ENCODE data around the gene DUS1L. TPM values are rescaled to one million over a fixed set of nuclear protein-coding genes. Genes with fewer than 3 reads are reported as not detected.
A peak's percentile ranks its signal among the peaks of the same experiment; 100 is the strongest.

Gene DUS1L
- total RNA-seq, 1 donor, result 98.0 TPM

DNA sequence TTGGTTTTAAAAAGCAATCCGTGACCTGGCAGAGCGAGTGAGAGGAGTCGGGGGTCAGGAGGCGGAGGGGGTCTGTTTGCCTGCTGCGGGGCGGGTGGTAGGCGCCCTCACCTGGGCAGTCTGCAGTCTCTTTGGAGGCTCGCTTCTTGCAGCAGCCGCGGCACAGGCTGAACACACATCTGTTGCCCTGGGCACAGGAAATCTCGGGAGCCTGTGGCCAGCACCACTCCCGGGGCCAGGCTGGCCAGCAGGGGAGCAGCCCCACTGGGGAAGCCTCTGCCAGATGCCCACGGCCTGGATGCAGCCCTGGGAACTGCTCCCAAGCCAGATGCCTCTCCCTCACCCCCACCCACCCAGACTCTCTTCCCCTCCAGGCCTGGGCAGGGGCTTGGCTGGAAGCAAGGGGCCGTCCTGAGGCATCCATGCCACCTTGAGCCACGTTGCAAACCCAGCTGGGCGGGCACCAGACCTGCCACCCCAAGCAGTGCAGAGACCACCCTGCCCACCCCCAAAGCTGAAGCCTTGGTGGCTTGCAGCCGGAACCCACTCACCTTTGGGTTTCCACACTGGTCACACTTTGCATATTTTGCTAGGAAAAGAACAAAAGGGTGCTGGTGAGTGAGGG lies 7.3 kb downstream of the DUS1L start:
- DNase-seq (ENCODE audit: low read depth in 2 of 3, low spot score in 2 of 3), result no peak

DNA sequence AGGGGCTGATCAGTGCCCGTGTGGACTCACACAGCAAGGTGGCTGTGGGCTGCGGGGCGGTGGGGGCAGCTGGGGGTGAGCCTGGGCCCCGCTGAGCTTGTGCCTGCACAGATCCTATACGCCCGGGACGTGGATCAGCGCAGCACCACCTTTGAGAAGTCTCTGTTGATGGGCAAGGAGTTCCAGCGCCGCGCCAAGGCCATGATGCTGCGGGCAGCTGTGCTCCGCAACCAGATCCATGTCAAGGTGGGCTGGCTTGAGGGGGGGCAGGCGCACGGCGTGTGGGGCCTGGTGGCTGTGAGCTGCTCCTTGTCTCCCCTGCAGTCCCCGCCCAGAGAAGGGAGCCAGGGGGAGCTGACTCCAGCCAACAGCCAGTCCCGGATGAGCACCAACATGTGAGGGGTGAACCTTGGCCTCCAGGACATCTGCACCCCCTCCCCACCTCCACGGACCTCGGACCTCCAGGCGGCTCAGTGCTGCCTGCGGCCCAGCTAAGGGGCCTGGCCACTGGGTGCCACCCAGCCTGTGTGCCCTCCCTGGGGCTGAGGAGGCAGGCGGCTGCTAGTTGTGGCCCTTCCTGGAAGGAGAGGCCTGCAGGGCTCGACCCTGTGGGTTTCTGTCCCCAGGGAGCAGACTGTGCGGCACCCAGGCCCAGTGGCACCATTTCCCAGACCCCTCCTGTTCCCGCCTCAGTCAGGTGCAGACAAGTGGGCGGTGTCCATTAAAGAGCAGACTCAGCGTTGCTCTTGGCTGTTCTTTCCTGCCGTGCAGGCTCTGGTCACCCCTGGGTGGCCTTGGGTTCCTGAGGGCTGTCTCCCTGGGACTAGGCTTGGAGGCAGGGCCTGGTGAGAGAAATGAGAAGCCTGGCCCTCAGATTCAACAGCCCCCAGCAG lies 8.6 kb downstream of the DUS1L start:
- DNase-seq (ENCODE audit: low read depth in 2 of 3, low spot score in 2 of 3), result no peak

DNA sequence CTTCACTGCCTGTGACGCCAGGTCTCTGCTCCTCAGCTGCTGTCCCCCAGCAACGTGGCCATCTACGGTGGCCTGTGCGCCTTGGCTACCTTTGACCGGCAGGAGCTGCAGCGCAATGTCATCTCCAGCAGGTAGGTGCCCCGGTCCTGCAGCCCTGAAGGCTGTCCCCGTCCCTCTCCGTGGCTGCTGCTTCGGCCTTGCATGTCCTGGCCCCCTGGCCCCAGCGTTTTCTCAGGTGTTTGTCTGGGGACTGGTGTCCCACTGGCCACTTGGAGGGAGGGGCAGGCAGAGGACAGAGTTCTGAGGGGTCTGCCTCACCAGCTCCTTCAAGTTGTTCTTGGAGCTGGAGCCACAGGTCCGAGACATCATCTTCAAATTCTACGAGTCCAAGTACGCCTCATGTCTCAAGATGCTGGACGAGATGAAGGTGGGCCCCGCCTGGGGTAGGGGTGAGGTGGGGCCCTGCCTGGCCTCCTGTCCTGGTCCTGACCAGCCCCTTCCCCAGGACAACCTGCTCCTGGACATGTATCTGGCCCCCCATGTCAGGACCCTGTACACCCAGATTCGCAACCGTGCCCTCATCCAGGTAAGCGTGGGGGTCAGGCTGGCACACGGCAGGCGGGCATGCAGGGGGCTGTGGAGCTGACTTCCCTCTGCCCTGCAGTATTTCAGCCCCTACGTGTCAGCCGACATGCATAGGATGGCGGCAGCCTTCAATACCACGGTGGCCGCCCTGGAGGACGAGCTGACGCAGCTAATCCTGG lies 9.5 kb downstream of the DUS1L start:
- DNase-seq (ENCODE audit: low read depth in 2 of 3, low spot score in 2 of 3), result no peak

GRCh38 chr17:82055023-82055964 lies 10.3 kb downstream of the DUS1L start:
- DNase-seq (ENCODE audit: low read depth in 2 of 3, low spot score in 2 of 3), result no peak

DNA sequence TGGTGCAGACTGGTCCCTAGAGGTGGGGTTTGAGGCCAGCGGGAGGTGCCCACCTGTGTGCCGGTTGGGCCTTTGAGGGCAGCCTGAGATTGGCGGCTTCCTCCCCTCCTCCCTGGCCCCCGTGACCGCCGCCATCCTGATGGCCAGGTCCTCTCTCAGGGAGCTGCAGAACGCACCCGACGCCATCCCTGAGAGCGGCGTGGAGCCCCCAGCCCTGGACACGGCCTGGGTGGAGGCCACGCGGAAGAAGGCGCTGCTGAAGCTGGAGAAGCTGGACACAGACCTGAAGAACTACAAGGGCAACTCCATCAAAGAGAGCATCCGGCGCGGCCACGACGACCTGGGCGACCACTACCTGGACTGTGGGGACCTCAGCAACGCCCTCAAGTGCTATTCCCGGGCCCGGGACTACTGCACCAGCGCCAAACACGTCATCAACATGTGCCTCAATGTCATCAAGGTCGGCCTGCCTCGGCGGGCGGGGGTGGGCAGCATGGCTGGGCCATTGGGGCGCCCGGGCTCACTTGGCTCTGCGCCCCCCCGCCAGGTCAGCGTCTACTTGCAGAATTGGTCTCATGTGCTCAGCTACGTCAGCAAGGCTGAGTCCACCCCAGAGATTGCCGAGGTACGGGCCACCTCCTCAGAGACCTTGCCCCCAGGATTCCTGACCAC lies 11.1 kb downstream of the DUS1L start:
- no peak for DNase-seq (ENCODE audit: low read depth in 2 of 3, low spot score in 2 of 3)

GRCh38 chr17:82053556-82054263 lies 11.9 kb downstream of the DUS1L start:
- no peak for DNase-seq (ENCODE audit: low read depth in 2 of 3, low spot score in 2 of 3)

DNA sequence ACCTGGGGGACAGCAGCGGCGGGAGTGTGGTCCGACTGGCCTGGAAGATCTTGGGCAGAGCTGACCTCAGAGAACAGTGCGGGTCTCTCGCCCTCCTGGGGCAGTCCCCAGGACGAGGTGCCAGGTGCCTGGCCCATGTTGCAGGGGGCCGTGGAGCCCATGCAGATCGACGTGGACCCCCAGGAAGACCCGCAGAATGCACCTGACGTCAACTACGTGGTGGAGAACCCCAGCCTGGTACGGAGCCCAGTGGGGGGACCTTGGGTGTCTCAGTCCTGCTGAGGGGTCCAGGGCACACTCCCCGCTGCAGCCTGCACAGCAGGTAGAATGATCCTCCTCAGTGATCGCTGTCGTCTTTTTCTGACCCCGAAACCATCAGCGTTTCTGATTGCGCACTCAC lies 12.5 kb downstream of the DUS1L start:
- DNase-seq (ENCODE audit: low read depth in 2 of 3, low spot score in 2 of 3), result no peak

- DNase-seq (ENCODE audit: low read depth in 2 of 3, low spot score in 2 of 3), result no peak
Observed at GRCh38 chr17:82052638-82053059, 13.0 kb downstream of the DUS1L start.

- peak; percentile 38 to 61 (median 59) for DNase-seq (ENCODE audit: low read depth in 2 of 3, low spot score in 2 of 3)
Observed at GRCh38 chr17:82051776-82052637, 13.6 kb downstream of the DUS1L start, which contains the start of the genes GPS1 and RFNG. Gene GPS1 (plus strand): TSS chr17:82051898. CDS start chr17:82051932, 34 bp downstream. Gene RFNG (minus strand): TSS chr17:82051811. CDS start chr17:82051766, 45 bp downstream.

GRCh38 chr17:82050761-82051641 lies 14.6 kb downstream of the DUS1L start:
- no peak for DNase-seq (ENCODE audit: low read depth in 2 of 3, low spot score in 2 of 3)

DNA sequence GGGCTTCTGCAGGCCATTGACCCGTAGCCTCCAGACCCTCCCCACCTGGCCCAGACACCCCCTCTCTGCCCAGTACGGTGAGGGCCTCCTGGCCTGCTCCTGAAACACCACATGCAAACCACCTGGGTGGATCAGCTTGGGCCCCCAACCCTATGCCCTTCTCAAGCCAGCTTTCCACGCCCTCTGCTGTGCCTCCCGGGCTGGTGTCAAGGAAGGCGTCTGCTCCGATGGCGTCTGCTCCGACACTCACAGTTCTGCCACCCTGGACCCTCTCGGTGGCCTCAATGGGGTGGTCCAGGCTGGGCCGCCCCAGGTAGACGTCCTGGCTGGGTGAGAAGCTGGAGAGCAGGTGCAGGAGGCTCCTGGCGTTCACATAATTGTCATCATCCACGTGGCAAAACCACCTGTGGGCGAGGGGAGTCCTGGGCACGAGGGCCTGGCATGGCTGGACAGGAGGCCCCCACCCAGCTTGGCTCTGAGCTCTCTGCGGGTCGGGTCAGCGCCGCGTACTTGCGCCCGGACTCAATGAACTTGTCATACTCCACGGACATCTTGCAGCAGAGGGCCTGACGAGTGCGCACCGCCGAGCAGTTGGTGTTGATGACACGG lies 15.3 kb downstream of the DUS1L start:
- no peak for DNase-seq (ENCODE audit: low read depth in 2 of 3, low spot score in 2 of 3)

DNA sequence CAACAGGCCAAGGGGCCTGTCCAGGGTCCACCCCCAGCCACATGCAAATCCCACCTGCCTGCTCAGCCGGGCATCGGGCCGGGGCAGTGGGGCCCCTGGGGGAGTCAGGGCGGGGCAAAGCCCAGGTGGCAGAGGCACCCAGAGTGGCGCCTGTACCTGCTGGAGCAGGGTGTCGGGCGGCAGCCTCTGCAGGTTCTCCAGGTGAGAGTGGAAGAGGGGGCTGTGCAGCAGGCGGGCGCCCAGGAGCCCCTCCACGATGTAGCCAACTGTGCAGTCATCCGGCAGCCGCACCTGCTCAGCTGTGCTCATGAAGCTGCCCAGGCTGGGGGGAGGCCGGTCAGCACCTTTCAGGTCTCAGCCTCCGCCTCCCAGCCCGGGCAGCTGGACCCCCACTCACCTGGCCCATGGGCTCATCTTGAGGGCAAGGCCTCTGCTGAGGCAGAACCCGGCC lies 16.1 kb downstream of the DUS1L start:
- DNase-seq (ENCODE audit: low read depth in 2 of 3, low spot score in 2 of 3), result no peak

DNA sequence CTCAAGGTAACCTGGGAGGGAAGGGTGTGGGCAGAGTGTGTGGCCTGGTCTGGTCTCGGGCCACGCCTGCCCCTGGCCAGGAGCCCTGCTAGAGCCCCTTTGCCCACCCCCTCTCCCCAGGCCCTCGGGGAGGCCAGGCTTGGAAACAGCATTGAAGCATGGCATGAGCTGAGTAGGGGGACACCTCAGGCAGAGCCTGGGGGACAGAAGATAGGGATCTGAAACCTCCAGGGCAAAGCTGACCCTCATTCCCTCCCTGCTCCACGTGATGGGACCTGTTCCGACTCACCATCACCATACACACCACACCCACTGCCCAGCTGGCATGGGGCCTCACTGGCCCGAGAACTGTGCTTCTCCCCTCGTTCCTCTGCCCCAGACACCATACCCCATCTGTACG lies 16.5 kb downstream of the DUS1L start:
- no peak for DNase-seq (ENCODE audit: low read depth in 2 of 3, low spot score in 2 of 3)

DNA sequence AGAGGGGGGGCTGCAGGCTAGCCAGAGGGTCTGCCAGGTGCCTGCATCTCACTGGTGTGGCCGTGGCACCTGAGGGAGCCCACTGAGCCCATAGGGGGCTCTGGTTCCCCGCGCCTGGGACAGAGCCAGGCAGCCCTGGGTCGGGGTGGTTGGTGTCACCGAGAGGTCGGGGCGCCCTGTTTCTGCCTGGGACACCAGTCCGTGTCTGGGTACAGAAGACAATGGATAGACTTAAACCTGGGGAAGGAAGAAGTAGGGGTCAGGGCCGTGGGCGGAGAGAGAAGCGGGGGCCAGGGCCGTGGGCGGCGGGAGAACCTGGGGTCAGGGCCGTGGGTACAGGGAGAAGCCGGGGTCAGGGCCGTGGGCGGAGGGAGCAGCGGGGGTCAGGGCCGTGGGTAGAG lies 17.0 kb downstream of the DUS1L start:
- DNase-seq (ENCODE audit: low read depth in 2 of 3, low spot score in 2 of 3), result no peak

DNA sequence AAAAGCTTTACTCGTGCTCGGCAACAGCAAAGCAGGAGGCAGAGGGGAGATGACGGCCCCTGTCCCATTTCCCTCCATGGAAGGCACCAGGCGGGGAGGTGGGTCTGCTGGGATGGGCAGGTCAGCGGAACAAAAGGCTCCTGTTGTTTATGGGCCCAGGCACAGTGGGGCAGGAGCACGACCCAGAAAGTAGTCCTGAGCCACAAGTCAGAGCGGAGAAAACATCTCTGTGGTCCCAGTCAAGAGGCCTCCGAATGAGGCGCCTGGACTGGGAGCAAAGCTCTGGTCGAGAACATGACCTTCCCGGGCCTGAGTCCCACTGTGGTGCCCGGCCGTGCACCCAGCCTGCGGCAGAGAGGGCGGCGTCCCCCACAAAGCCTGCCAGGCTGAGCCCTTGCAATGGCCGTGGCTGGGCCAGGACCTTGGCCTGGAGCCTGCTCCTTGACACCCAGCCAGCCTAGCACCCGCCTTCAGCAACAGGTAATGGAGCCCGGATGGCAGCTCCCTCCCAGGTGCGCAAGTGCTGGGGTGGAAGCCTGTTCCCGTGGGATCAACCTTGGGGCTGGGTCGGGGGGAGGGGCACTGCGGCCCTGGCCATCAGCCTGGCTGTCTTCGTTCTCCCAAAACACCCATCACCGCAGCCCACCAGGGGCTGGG lies 17.6 kb downstream of the DUS1L start:
- DNase-seq (ENCODE audit: low read depth in 2 of 3, low spot score in 2 of 3), result no peak

DNA sequence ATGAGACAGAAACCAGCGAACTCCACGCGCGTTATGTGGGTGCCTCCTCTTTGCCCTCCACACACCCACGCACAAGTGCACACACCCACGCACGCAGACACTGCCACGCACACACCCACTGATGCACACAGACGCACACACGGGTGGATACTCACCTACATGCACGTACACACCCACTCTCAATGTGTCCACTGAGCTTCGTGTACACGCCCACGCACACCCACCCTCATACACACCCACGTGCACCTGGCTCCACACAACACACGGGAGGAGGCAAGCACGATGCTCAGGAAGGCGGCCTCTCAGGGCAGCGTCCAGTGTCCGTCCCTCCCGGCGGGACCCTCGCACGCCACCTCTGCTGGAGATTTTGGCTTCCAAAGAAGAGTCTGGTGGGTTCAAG lies 18.2 kb downstream of the DUS1L start:
- no peak for DNase-seq (ENCODE audit: low read depth in 2 of 3, low spot score in 2 of 3)
